ENCODE measurements around the gene ROBO1. TPM values are rescaled to one million over a fixed set of nuclear protein-coding genes. Genes with fewer than 3 reads are reported as not detected.

ROBO1 gene
- total and polyA plus RNA-seq, 4 donors: 1.0 to 30.3 (median 3.9) TPM

DNA sequence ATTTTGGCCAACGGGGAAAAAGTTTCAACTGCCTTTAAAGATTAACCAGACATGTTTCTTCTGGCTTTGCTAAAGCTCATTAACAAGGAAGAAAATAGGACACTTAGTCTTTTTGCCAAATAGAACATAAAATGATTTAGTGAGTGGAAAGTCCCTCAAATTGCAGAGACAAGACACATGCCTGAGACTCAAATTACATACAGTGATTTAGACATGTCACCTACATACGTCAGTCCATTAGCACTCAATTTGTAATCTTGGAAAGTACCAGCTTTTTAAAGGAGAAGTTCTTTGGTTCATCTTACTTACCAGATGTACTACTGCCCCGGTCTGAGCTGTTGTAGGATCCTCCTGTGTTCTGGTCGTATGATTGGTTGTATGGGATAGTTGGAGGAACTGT is 1134.2 kb downstream of the ROBO1 start (continued):
- TF ChIP-seq, protein P1, sequence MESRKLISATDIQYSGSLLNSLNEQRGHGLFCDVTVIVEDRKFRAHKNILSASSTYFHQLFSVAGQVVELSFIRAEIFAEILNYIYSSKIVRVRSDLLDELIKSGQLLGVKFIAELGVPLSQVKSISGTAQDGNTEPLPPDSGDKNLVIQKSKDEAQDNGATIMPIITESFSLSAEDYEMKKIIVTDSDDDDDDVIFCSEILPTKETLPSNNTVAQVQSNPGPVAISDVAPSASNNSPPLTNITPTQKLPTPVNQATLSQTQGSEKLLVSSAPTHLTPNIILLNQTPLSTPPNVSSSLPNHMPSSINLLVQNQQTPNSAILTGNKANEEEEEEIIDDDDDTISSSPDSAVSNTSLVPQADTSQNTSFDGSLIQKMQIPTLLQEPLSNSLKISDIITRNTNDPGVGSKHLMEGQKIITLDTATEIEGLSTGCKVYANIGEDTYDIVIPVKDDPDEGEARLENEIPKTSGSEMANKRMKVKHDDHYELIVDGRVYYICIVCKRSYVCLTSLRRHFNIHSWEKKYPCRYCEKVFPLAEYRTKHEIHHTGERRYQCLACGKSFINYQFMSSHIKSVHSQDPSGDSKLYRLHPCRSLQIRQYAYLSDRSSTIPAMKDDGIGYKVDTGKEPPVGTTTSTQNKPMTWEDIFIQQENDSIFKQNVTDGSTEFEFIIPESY (IDR thresholded peaks at IDR 0.05): no peak
- TF ChIP-seq, protein P2, sequence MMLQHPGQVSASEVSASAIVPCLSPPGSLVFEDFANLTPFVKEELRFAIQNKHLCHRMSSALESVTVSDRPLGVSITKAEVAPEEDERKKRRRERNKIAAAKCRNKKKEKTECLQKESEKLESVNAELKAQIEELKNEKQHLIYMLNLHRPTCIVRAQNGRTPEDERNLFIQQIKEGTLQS (IDR thresholded peaks at IDR 0.05): no peak
- TF ChIP-seq NR2F2 (IDR thresholded peaks at IDR 0.05) (no peak), GABPA (IDR thresholded peaks at IDR 0.05 in 1 of 2, conservative IDR thresholded peaks at IDR 0.05 in 1 of 2) (no peak)

DNA sequence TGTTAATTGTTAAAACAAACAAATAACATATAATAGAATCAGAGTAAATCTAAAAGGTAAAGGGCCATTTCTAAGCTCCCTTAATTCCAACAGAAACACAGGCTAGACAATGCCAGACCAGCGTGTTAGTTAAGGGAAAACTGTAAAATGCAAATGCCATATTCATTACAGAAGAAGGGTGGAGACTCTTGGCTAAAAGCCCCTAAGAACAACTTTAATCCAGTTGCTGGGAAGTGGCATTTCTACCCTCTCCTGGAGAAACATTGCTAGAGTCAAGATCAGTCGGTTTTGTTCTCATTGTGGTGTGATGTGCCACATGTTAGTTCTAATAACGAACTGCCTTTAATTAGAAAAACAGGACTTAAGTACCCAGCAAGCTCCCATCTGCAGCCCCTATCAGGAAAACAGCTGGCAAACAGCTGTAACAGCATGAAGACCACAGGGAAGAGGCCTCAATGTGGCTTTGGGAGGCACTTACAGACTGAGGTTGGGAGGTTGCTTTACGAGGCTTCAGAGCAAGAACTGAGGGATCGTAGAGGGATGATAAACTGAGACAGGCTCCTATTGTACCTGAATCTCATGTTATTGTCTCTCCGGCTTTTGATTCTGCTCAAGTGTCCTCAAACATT is 1134.8 kb downstream of the ROBO1 start:
- no peak overlapping the region for H3K27ac ChIP-seq (ENCODE audit: low read depth in 1 of 2, low read length in 2 of 2)
- no peaks in the 10 kb centered on the region for H3K9me3 ChIP-seq (ENCODE audit: control insufficient read depth in 4 of 4, low read length in 3 of 4)
- no peaks in the 10 kb centered on the region for H3K4me1 ChIP-seq (ENCODE audit: control insufficient read depth in 4 of 4, insufficient read depth in 4 of 4, low read length in 3 of 4)
- 77% methylated on average over 6 of the region's 6 CpGs for WGBS
- no peak overlapping the region for H3K4me3 ChIP-seq (ENCODE audit: low read depth in 1 of 3, low read length in 3 of 3)
- no peak overlapping the region for H3K9ac ChIP-seq (ENCODE audit: low read depth in 1 of 2, low read length in 2 of 2)
- no peaks in the 10 kb centered on the region for H3K36me3 ChIP-seq (ENCODE audit: control insufficient read depth in 4 of 4, insufficient read depth in 3 of 4, low read depth in 1 of 4, low read length in 3 of 4)
- no peaks in the 10 kb centered on the region for H3K27me3 ChIP-seq (ENCODE audit: control insufficient read depth in 4 of 4, insufficient read depth in 4 of 4, low read length in 3 of 4)
- TF ChIP-seq EGR1 (IDR thresholded peaks at IDR 0.05; ENCODE audit: low read depth in 2 of 2) (no peak), RXRA (IDR thresholded peaks at IDR 0.05) (no peak), JUND (IDR thresholded peaks at IDR 0.05) (no peak), NR2F2 (IDR thresholded peaks at IDR 0.05) (no peak), FOXA2 (IDR thresholded peaks at IDR 0.05) (no peak), TAF1 (conservative IDR thresholded peaks at IDR 0.05) (no peak), SP1 (IDR thresholded peaks at IDR 0.05) (no peak), YY1 (IDR thresholded peaks at IDR 0.05) (no peak), HNF4G (IDR thresholded peaks at IDR 0.05) (no peak), GABPA (IDR thresholded peaks at IDR 0.05 in 1 of 2, conservative IDR thresholded peaks at IDR 0.05 in 1 of 2) (no peak), HNF4A (conservative IDR thresholded peaks at IDR 0.05) (no peak), RAD21 (IDR thresholded peaks at IDR 0.05) (no peak)
- TF ChIP-seq, protein P2 (IDR thresholded peaks at IDR 0.05): no peak
- TF ChIP-seq, protein P3, sequence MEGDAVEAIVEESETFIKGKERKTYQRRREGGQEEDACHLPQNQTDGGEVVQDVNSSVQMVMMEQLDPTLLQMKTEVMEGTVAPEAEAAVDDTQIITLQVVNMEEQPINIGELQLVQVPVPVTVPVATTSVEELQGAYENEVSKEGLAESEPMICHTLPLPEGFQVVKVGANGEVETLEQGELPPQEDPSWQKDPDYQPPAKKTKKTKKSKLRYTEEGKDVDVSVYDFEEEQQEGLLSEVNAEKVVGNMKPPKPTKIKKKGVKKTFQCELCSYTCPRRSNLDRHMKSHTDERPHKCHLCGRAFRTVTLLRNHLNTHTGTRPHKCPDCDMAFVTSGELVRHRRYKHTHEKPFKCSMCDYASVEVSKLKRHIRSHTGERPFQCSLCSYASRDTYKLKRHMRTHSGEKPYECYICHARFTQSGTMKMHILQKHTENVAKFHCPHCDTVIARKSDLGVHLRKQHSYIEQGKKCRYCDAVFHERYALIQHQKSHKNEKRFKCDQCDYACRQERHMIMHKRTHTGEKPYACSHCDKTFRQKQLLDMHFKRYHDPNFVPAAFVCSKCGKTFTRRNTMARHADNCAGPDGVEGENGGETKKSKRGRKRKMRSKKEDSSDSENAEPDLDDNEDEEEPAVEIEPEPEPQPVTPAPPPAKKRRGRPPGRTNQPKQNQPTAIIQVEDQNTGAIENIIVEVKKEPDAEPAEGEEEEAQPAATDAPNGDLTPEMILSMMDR (IDR thresholded peaks at IDR 0.05; ENCODE audit: low read depth, low read length, missing input control): no peak
- TF ChIP-seq, protein P4, sequence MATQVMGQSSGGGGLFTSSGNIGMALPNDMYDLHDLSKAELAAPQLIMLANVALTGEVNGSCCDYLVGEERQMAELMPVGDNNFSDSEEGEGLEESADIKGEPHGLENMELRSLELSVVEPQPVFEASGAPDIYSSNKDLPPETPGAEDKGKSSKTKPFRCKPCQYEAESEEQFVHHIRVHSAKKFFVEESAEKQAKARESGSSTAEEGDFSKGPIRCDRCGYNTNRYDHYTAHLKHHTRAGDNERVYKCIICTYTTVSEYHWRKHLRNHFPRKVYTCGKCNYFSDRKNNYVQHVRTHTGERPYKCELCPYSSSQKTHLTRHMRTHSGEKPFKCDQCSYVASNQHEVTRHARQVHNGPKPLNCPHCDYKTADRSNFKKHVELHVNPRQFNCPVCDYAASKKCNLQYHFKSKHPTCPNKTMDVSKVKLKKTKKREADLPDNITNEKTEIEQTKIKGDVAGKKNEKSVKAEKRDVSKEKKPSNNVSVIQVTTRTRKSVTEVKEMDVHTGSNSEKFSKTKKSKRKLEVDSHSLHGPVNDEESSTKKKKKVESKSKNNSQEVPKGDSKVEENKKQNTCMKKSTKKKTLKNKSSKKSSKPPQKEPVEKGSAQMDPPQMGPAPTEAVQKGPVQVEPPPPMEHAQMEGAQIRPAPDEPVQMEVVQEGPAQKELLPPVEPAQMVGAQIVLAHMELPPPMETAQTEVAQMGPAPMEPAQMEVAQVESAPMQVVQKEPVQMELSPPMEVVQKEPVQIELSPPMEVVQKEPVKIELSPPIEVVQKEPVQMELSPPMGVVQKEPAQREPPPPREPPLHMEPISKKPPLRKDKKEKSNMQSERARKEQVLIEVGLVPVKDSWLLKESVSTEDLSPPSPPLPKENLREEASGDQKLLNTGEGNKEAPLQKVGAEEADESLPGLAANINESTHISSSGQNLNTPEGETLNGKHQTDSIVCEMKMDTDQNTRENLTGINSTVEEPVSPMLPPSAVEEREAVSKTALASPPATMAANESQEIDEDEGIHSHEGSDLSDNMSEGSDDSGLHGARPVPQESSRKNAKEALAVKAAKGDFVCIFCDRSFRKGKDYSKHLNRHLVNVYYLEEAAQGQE (IDR thresholded peaks at IDR 0.05): no peak
- TF ChIP-seq, protein P1 (IDR thresholded peaks at IDR 0.05): no peak
- no peak for DNase-seq (ENCODE audit: low spot score)
